Naive thymus-derived CD4-positive, alpha-beta T cell (primary cell): ENCODE results near the gene XYLT1. TPM values are rescaled to one million over a fixed set of nuclear protein-coding genes. Genes with fewer than 3 reads are reported as not detected.

Experiments used
- ATAC-seq: fragments of 150-1000 bp; cut with Tn5 transposase; 2 replicates; pipeline ENCODE4 v1.10.0; 2021; ENCODE audit warnings: mild to moderate bottlenecking, moderate library complexity
- CTCF ChIA-PET: fragments of 350-600 bp; sonication (Branson Sonifier 250); formaldehyde crosslinking; loops from one replicate; lab custom pipeline; 2021; ENCODE audit warnings: antibody characterized with exemption; lab: Charles Lee
- POLR2A ChIA-PET: fragments of 350-600 bp; sonication (Branson Sonifier 250); formaldehyde crosslinking; loops from one replicate; lab custom pipeline; 2021; ENCODE audit warnings: antibody characterized with exemption, inconsistent platforms; lab: Charles Lee
- DNase-seq, 9 donors: peaks; one replicate each; pipeline versions ENCODE4 v3.0.0 to v3.0.0-alpha.2; 2020 to 2022; ENCODE audit warnings: mixed read lengths in 1 of 9
- H3K27ac ChIP-seq: one replicate; pipeline ENCODE4 v1.7.0; 2013; ENCODE audit warnings: mild to moderate bottlenecking, low read depth, low read length, moderate library complexity
- H3K27me3 ChIP-seq, 2 donors: one replicate each; pipeline ENCODE4 v1.7.0; 2013; ENCODE audit warnings: low read length in 2 of 2, mild to moderate bottlenecking in 2 of 2, moderate library complexity in 2 of 2; ENCODE audit not compliant: control insufficient read depth in 2 of 2, insufficient read depth in 2 of 2
- H3K36me3 ChIP-seq, 3 experiments: 1 replicate in 2 of 3; 2 replicates in 1 of 3; pipeline ENCODE4 v1.7.0; 2013; ENCODE audit warnings: low read length in 3 of 3, mild to moderate bottlenecking in 3 of 3, moderate library complexity in 1 of 3; ENCODE audit not compliant: insufficient read depth in 3 of 3, control insufficient read depth in 2 of 3
- H3K4me1 ChIP-seq, 2 donors: one replicate each; pipeline ENCODE4 v1.7.0; 2013; ENCODE audit warnings: low read length in 2 of 2, mild to moderate bottlenecking in 2 of 2, moderate library complexity in 1 of 2; ENCODE audit not compliant: control insufficient read depth in 2 of 2, insufficient read depth in 2 of 2
- H3K4me3 ChIP-seq: 2 replicates; pipeline ENCODE4 v1.7.0; 2013; ENCODE audit warnings: mild to moderate bottlenecking, low read length
- H3K9me3 ChIP-seq, 3 experiments: 1 replicate in 2 of 3; 2 replicates in 1 of 3; pipeline ENCODE4 v1.7.0; 2013; ENCODE audit warnings: low read length in 3 of 3; ENCODE audit not compliant: control insufficient read depth in 2 of 3
- H3K27ac Mint-ChIP-seq, 9 donors: one replicate each; pipeline ENCODE4 v1.8.0; 2020 to 2022; ENCODE audit warnings: mixed read lengths in 9 of 9, mild to moderate bottlenecking in 8 of 9, moderate library complexity in 5 of 9, inconsistent platforms in 2 of 9
- H3K27me3 Mint-ChIP-seq, 5 donors: one replicate each; pipeline ENCODE4 v1.8.0; 2021 to 2022; ENCODE audit warnings: mixed read lengths in 5 of 5, mild to moderate bottlenecking in 1 of 5
- H3K36me3 Mint-ChIP-seq, 5 donors: one replicate each; pipeline ENCODE4 v1.8.0; 2020 to 2022; ENCODE audit warnings: mixed read lengths in 5 of 5, mild to moderate bottlenecking in 3 of 5, inconsistent platforms in 1 of 5
- H3K4me1 Mint-ChIP-seq, 7 donors: one replicate each; pipeline ENCODE4 v1.8.0; 2020 to 2022; ENCODE audit warnings: mixed read lengths in 7 of 7, mild to moderate bottlenecking in 3 of 7, inconsistent platforms in 1 of 7
- H3K4me3 Mint-ChIP-seq, 10 donors: one replicate each; pipeline ENCODE4 v1.8.0; 2020 to 2022; ENCODE audit warnings: mild to moderate bottlenecking in 10 of 10, mixed read lengths in 10 of 10, moderate library complexity in 6 of 10, inconsistent platforms in 2 of 10
- H3K9me3 Mint-ChIP-seq, 11 donors: one replicate each; pipeline ENCODE4 v1.8.0; 2020 to 2022; ENCODE audit warnings: mixed read lengths in 11 of 11, mild to moderate bottlenecking in 4 of 11, inconsistent platforms in 1 of 11, moderate library complexity in 1 of 11
- intact Hi-C, 2 donors: fragments of 100-400 bp; cut with micrococcal nuclease; formaldehyde crosslinking; loops; one replicate each; pipeline ENCODE4 v1.15.1; 2023
- polyA plus RNA-seq, 2 donors: library from polyadenylated mRNA; unstranded; fragments of 300-500 nt; fragmentation: Illumina TruSeq; gene quantifications; one replicate each; pipeline ENCODE4 v1.2.3, GENCODE V29; 2021
- total RNA-seq, 6 experiments: library from RNA in 5 of 6; stranded (reverse) in 5 of 6; gene quantifications; 1 replicate in 5 of 6; 2 replicates in 1 of 6; pipeline ENCODE4 v1.2.3 and lab custom pipeline; 2021 to 2026

The XYLT1 gene
- total and polyA plus RNA-seq, 7 experiments from 2014 or later: 1.9 to 50.4 (median 37.9) TPM

DNA sequence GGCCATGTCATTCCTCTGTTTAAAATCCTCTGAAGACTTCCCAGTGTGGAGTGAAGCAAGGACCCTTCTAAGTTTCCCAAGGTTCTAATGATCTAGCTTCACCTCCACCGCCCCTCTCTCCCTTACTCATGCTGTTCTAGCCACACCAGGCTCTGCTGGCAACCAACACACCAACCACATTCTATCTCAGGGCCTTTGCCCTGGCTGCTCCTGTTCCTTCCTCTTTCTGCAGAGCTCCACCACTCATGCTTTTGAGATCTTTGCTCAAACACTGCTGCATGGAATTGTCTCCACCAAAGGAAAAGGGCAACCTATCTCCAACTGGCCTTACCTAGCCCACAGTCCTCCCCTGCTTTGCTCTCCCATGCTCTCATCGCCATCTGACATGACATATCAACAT lies 128.7 kb downstream of the XYLT1 start:
- Histone ChIP-seq H3K36me3 (no peaks in the 10 kb centered on the region), H3K4me3 (no peak overlapping the region), H3K27me3 (no peaks in the 10 kb centered on the region), H3K27ac (no peak overlapping the region), H3K4me1 (peaks cover 45 to 61% of the 10 kb centered on the region in 2 donors), H3K9me3 (no peaks in the 10 kb centered on the region)
- no peaks in the 10 kb centered on the region for H3K27me3 Mint-ChIP-seq
- POLR2A ChIA-PET: interaction anchor here (1.1 to 2.3 kb wide), 3 partner anchors 19 to 40 kb away, joined by 3 to 22 read pairs (median 3); no protein-coding TSS in a partner anchor
- DNase-seq (no peak), ATAC-seq (peak; percentile 45)
- peaks cover 56 to 97% (median 76%) of the 10 kb centered on the region in 7 donors for H3K4me1 Mint-ChIP-seq
- H3K4me3 Mint-ChIP-seq: peak overlapping the region; percentile 40 to 83 (median 68)
- peak overlapping the region; percentile 32 to 95 (median 90) for H3K27ac Mint-ChIP-seq
- H3K36me3 Mint-ChIP-seq: peaks cover 0 to 36% (median 4%) of the 10 kb centered on the region in 5 donors
- CTCF ChIA-PET: no interaction called here
- intact Hi-C loops: loop anchor here in 1 of 2 donors (2.0 to 10.0 kb wide), 3 partner anchors 67 to 127 kb away; no protein-coding TSS in a partner anchor
- H3K9me3 Mint-ChIP-seq: peaks cover 0 to 3% (median 0%) of the 10 kb centered on the region in 11 donors

DNA sequence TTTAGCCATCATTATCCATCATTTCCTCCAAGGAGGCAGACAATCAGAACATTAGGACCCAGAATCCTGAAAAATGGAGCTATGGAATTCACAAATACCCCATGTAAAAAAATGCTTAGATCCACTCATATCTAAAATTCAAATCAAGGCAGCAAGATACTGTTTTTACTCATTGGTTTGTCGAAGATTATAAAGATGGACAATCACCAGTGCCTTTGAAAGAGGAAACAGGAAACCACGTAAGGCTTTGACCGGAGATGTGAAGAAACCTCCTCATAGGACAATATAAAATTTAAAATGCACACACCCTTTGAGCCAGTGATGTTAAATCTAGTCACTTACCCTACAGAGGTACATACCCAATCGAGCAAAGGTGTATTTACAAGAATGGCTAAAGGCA lies 130.0 kb downstream of the XYLT1 start:
- POLR2A ChIA-PET: interaction anchor here (1.2 kb wide), 2 partner anchors 26 to 29 kb away, joined by 3 to 5 read pairs; no protein-coding TSS in a partner anchor
- Mint-ChIP-seq H3K4me1 (peaks cover 53 to 98% (median 72%) of the 10 kb centered on the region in 7 donors), H3K36me3 (peaks cover 0 to 37% (median 4%) of the 10 kb centered on the region in 5 donors), H3K27ac (peak overlapping the region in 8 of 9 donors; percentile 32 to 91 (median 60)), H3K4me3 (peak overlapping the region; percentile 17 to 83 (median 51)), H3K27me3 (no peaks in the 10 kb centered on the region), H3K9me3 (peaks cover 0 to 3% (median 0%) of the 10 kb centered on the region in 11 donors)
- no peaks in the 10 kb centered on the region for H3K9me3 ChIP-seq
- H3K27ac ChIP-seq: no peak overlapping the region
- intact Hi-C loops: loop anchor here in 1 of 2 donors (10.0 kb wide), 2 partner anchors 66 to 106 kb away; no protein-coding TSS in a partner anchor
- no peaks in the 10 kb centered on the region for H3K36me3 ChIP-seq
- H3K27me3 ChIP-seq: no peaks in the 10 kb centered on the region
- peaks cover 37 to 57% of the 10 kb centered on the region in 2 donors for H3K4me1 ChIP-seq
- DNase-seq (no peak), ATAC-seq (no peak)
- H3K4me3 ChIP-seq: no peak overlapping the region
- CTCF ChIA-PET: interaction anchor here (0.7 kb wide), 1 partner anchor 39 kb away, joined by 3 read pairs; no protein-coding TSS in a partner anchor

DNA sequence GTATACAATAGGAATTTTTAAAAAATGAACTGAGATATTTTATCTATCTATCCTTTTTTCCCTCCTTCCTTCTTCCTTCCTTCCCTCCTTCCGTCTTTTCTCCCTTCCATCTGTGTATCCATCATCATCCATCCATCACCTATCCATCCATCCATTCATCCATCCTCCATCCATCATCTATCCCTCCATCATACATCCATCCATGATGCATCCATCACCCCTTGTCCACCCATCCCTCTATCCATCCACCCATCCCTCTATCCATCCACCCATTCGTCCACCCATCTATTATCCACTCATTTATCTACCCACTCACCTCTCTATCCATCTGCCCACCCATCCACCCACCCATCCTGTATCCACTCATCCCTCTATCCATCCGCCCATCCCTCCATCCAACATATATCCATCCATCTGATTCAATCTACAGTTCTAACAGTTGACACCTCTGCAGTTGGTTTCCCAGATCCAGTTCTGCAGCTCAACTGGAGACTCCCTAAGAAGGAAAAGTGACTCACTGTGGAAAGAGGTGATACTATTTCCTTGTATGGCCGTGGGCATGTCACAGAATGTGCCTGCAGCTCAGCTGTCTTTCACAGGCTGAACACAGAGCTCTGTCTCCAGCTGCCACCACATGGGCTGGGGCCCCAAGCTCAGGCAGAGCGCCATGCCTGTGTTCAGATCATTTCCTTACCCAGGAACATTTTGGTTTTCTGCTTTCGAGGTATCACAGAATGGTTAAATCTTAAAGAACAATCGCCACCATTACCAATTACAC lies 130.8 kb downstream of the XYLT1 start:
- H3K4me3 ChIP-seq: no peak overlapping the region
- no peaks in the 10 kb centered on the region for H3K27me3 Mint-ChIP-seq
- ChIA-PET CTCF (interaction anchor here (0.7 kb wide), 1 partner anchor 38 kb away, joined by 3 read pairs; no protein-coding TSS in a partner anchor), POLR2A (interaction anchor here (1.2 kb wide), 2 partner anchors 27 to 30 kb away, joined by 3 to 5 read pairs; no protein-coding TSS in a partner anchor)
- peak overlapping the region in 6 of 10 donors; percentile 8 to 83 (median 42) for H3K4me3 Mint-ChIP-seq
- peaks cover 0 to 3% (median 0%) of the 10 kb centered on the region in 11 donors for H3K9me3 Mint-ChIP-seq
- peaks cover 0 to 37% (median 4%) of the 10 kb centered on the region in 5 donors for H3K36me3 Mint-ChIP-seq
- peaks cover 50 to 92% (median 68%) of the 10 kb centered on the region in 7 donors for H3K4me1 Mint-ChIP-seq
- H3K36me3 ChIP-seq: no peaks in the 10 kb centered on the region
- no peaks in the 10 kb centered on the region for H3K27me3 ChIP-seq
- peak overlapping the region in 8 of 9 donors; percentile 32 to 91 (median 61) for H3K27ac Mint-ChIP-seq
- intact Hi-C loops: loop anchor here in 1 of 2 donors (10.0 kb wide), 2 partner anchors 65 to 105 kb away; no protein-coding TSS in a partner anchor
- H3K4me1 ChIP-seq: peaks cover 37 to 49% of the 10 kb centered on the region in 2 donors
- H3K27ac ChIP-seq: no peak overlapping the region
- no peak for DNase-seq
- H3K9me3 ChIP-seq: no peaks in the 10 kb centered on the region
- ATAC-seq: no peak

DNA sequence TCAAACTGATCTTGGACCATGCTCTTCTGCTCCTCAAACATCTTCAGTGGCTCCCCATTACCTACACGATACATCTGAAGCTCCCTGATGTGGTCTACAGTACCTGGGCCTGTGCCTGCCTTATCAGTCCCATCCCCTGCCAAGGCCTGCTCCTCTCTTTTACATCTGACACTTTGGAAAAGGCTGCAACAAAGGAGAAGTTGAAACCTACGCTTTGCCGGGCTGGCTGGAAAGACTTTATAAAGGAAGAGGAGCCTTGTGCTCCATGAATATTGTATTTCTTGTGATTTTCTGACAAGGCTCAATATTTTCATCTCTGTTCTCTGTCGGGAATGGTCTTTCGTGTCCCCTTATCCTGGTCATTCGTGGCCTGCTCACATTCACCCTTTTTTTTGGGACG lies 132.5 kb downstream of the XYLT1 start:
- ChIA-PET CTCF (no interaction called here), POLR2A (no interaction called here)
- no peak overlapping the region for H3K27ac ChIP-seq
- H3K9me3 ChIP-seq: no peaks in the 10 kb centered on the region
- Mint-ChIP-seq H3K36me3 (peaks cover 0 to 31% (median 10%) of the 10 kb centered on the region in 5 donors), H3K4me3 (no peak overlapping the region), H3K27me3 (no peaks in the 10 kb centered on the region), H3K4me1 (peaks cover 37 to 76% (median 58%) of the 10 kb centered on the region in 7 donors), H3K9me3 (peaks cover 0 to 3% (median 0%) of the 10 kb centered on the region in 11 donors), H3K27ac (peak overlapping the region in 7 of 9 donors; percentile 6 to 92 (median 62))
- intact Hi-C loops: no loop called here
- no peaks in the 10 kb centered on the region for H3K36me3 ChIP-seq
- no peak for DNase-seq
- H3K27me3 ChIP-seq: no peaks in the 10 kb centered on the region
- ATAC-seq: no peak
- H3K4me1 ChIP-seq: peaks cover 29 to 40% of the 10 kb centered on the region in 2 donors
- no peak overlapping the region for H3K4me3 ChIP-seq

DNA sequence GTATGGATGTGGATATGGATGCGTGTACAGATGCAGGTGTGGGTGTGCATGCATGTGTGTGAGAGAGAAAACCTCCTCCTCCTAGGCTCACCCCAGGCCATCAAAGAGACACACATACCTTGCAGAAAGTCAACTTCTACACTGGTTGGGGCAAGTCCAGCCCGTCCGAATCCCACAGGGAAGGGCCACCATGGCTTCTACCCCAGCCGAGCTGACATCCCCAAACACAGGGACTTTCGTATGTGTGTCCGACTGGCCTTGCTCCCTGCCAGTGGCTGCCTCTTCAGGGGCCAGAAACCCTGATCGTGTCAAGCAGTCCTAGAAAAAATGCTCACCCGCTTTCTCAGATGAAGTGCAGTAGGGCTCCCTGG lies 134.2 kb downstream of the XYLT1 start:
- no peak for DNase-seq
- ChIA-PET CTCF (no interaction called here), POLR2A (no interaction called here)
- Mint-ChIP-seq H3K36me3 (peaks cover 0 to 28% (median 4%) of the 10 kb centered on the region in 5 donors), H3K27ac (peak overlapping the region in 6 of 9 donors; percentile 9 to 58 (median 46)), H3K9me3 (peaks cover 0 to 3% (median 0%) of the 10 kb centered on the region in 11 donors), H3K27me3 (no peaks in the 10 kb centered on the region), H3K4me3 (no peak overlapping the region), H3K4me1 (peaks cover 26 to 67% (median 46%) of the 10 kb centered on the region in 7 donors)
- Histone ChIP-seq H3K4me1 (peaks cover 12 to 24% of the 10 kb centered on the region in 2 donors), H3K9me3 (no peaks in the 10 kb centered on the region), H3K27me3 (no peaks in the 10 kb centered on the region), H3K36me3 (no peaks in the 10 kb centered on the region), H3K27ac (no peak overlapping the region), H3K4me3 (no peak overlapping the region)
- no peak for ATAC-seq
- intact Hi-C loops: loop anchor here in 1 of 2 donors (2.0 kb wide), 1 partner anchor 16 kb away; no protein-coding TSS in a partner anchor

DNA sequence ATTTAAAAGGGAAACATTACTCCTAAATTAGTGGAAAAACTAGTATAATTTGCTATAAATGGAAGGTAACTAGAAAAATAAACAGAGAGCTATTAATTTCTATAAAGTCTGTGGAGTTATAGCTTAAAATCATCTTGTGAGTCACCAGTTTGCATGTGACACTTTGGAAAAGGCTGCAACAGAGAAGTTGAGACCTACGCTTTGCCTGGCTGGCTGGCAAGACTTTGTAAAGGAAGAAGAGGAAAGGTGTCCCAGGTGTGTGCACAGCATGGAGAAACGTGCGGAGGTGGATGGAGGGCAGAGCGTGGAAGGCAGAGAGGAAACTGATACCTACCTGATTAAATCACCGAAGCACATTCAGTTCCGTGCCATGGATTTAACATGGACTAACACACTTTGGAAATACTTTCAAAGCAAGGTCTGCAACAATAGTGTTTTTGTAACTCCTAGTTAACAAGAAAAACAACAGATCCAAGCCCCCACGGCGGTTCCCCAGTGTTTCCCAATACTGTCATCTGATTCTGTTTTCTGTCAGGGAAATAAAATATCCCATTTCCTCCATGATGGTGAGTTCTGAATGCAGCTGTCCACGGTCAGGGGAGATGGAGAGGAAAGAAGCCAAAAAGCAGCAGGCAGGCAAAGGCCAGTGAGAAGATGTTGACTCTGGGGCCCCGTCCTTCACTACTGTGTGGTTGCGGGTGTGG lies 134.8 kb downstream of the XYLT1 start:
- CTCF ChIA-PET: no interaction called here

More for the DNA sequence above, 134.8 kb downstream of the XYLT1 start:
- Mint-ChIP-seq H3K27ac (peak overlapping the region in 6 of 9 donors; percentile 42 to 58 (median 51)), H3K4me1 (peaks cover 23 to 62% (median 41%) of the 10 kb centered on the region in 7 donors), H3K27me3 (no peaks in the 10 kb centered on the region), H3K4me3 (no peak overlapping the region), H3K36me3 (peaks cover 0 to 23% (median 4%) of the 10 kb centered on the region in 5 donors), H3K9me3 (peaks cover 0 to 3% (median 0%) of the 10 kb centered on the region in 11 donors)
- Histone ChIP-seq H3K9me3 (no peaks in the 10 kb centered on the region), H3K27ac (no peak overlapping the region), H3K36me3 (no peaks in the 10 kb centered on the region), H3K4me1 (peaks cover 7 to 19% of the 10 kb centered on the region in 2 donors), H3K27me3 (no peaks in the 10 kb centered on the region), H3K4me3 (no peak overlapping the region)
- POLR2A ChIA-PET: interaction anchor here (0.6 kb wide), 1 partner anchor 8 kb away, joined by 5 read pairs; no protein-coding TSS in a partner anchor
- ATAC-seq (no peak), DNase-seq (no peak)
- intact Hi-C loops: loop anchor here in 1 of 2 donors (2.0 kb wide), 1 partner anchor 17 kb away; no protein-coding TSS in a partner anchor
